GM23338 (cell line): ENCODE results near the gene SLC6A3. TPM values are rescaled to one million over a fixed set of nuclear protein-coding genes. Genes with fewer than 3 reads are reported as not detected.

Experiments
- ATAC-seq: fragments of 200-7000 bp; cut with Tn5 transposase; 3 replicates; pipeline ENCODE4 v1.9.1; 2020
- DNase-seq: peaks from one replicate; pipeline ENCODE4 v3.0.0-alpha.2; 2015; ENCODE audit warnings: low spot score
- H2AFZ ChIP-seq: fragments of 200-600 bp; sonication (generic); 2 replicates; pipeline ENCODE4 v1.8.0; 2016; ENCODE audit warnings: antibody characterized with exemption, mild to moderate bottlenecking, moderate library complexity
- H3F3A ChIP-seq: fragments of 200-600 bp; sonication (generic); replicated peaks from 2 replicates; pipeline ENCODE4 v1.8.0; 2017; ENCODE audit warnings: antibody characterized with exemption, mixed run types, low read depth
- H3K27ac ChIP-seq: fragments of 200-600 bp; sonication (generic); 2 replicates; pipeline ENCODE4 v1.6.1; 2016; ENCODE audit warnings: low read depth
- H3K27me3 ChIP-seq: fragments of 200-600 bp; sonication (generic); 2 replicates; pipeline ENCODE4 v1.8.0; 2016; ENCODE audit warnings: mild to moderate bottlenecking, mixed run types, moderate library complexity; ENCODE audit not compliant: insufficient read depth
- H3K36me3 ChIP-seq: fragments of 200-600 bp; sonication (generic); 2 replicates; pipeline ENCODE4 v1.8.0; 2016; ENCODE audit warnings: mild to moderate bottlenecking; ENCODE audit not compliant: insufficient read depth
- H3K4me1 ChIP-seq: fragments of 200-600 bp; sonication (generic); 2 replicates; pipeline ENCODE4 v1.8.0; 2016; ENCODE audit warnings: mild to moderate bottlenecking, moderate library complexity; ENCODE audit not compliant: insufficient read depth
- H3K4me2 ChIP-seq: fragments of 200-600 bp; sonication (generic); 2 replicates; pipeline ENCODE4 v1.7.1; 2017; ENCODE audit warnings: mixed run types
- H3K4me3 ChIP-seq: fragments of 200-600 bp; sonication (generic); 2 replicates; pipeline ENCODE4 v1.6.1; 2016; ENCODE audit warnings: mixed run types
- H3K79me2 ChIP-seq: fragments of 200-600 bp; sonication (generic); replicated peaks from 2 replicates; pipeline ENCODE4 v1.8.0; 2017; ENCODE audit warnings: mild to moderate bottlenecking; ENCODE audit not compliant: insufficient read depth
- H3K9me2 ChIP-seq: fragments of 200-600 bp; sonication (generic); 2 replicates; pipeline ENCODE4 v1.8.0; 2017; ENCODE audit not compliant: insufficient read depth
- H4K20me1 ChIP-seq: fragments of 200-600 bp; sonication (generic); replicated peaks from 2 replicates; pipeline ENCODE4 v1.8.0; 2017; ENCODE audit warnings: mild to moderate bottlenecking; ENCODE audit not compliant: insufficient read depth
- H3K27ac Mint-ChIP-seq: 2 replicates; pipeline ENCODE4 v1.8.0; 2020; ENCODE audit warnings: inconsistent platforms, mild to moderate bottlenecking, moderate library complexity, mixed read lengths
- H3K27me3 Mint-ChIP-seq: 3 replicates; pipeline ENCODE4 v1.8.0; 2022; ENCODE audit warnings: low read depth, mild to moderate bottlenecking, moderate library complexity, mixed read lengths, inconsistent platforms; ENCODE audit not compliant: insufficient read depth, poor library complexity
- H3K36me3 Mint-ChIP-seq: 3 replicates; pipeline ENCODE4 v1.8.0; 2021; ENCODE audit warnings: low read depth, mild to moderate bottlenecking, inconsistent platforms, moderate library complexity, mixed read lengths
- H3K4me1 Mint-ChIP-seq: 3 replicates; pipeline ENCODE4 v1.8.0; 2020; ENCODE audit warnings: mild to moderate bottlenecking, inconsistent platforms, mixed read lengths
- H3K4me3 Mint-ChIP-seq: 3 replicates; pipeline ENCODE4 v1.8.0; 2021; ENCODE audit warnings: moderate library complexity, mild to moderate bottlenecking, inconsistent platforms, mixed read lengths
- H3K9me3 Mint-ChIP-seq: 3 replicates; pipeline ENCODE4 v1.8.0; 2020; ENCODE audit warnings: moderate library complexity, mild to moderate bottlenecking, inconsistent platforms, mixed read lengths
- ETS1 ChIP-seq: IDR thresholded peaks from 2 replicates; pipeline ENCODE4 v1.6.1; 2016; ENCODE audit warnings: antibody characterized with exemption
- EZH2 ChIP-seq: fragments of 200-600 bp; sonication (generic); IDR thresholded peaks from one replicate; pipeline ENCODE4 v1.8.0; 2017; ENCODE audit warnings: antibody characterized with exemption, mild to moderate bottlenecking, low read depth; ENCODE audit not compliant: unreplicated experiment
- EZH2phosphoT487 ChIP-seq: fragments of 200-600 bp; sonication (generic); IDR thresholded peaks from one replicate; pipeline ENCODE4 v1.8.1; 2018; ENCODE audit warnings: antibody characterized with exemption; ENCODE audit not compliant: unreplicated experiment
- JUNB ChIP-seq: IDR thresholded peaks from one replicate; pipeline ENCODE4 v1.6.1; 2016; ENCODE audit warnings: antibody characterized with exemption; ENCODE audit not compliant: unreplicated experiment
- NANOG ChIP-seq: IDR thresholded peaks from 2 replicates; pipeline ENCODE4 v1.6.1; 2016; ENCODE audit warnings: antibody characterized with exemption, borderline replicate concordance
- POLR2AphosphoS5 ChIP-seq: IDR thresholded peaks from 2 replicates; pipeline ENCODE4 v1.6.1; 2016; ENCODE audit warnings: antibody characterized with exemption, low read depth
- STAT1 ChIP-seq: IDR thresholded peaks from one replicate; pipeline ENCODE4 v1.6.1; 2016; ENCODE audit warnings: antibody characterized with exemption; ENCODE audit not compliant: unreplicated experiment
- ZNF114 ChIP-seq: fragments of 250-450 bp; sonication (Bioruptor Pico); IDR thresholded peaks from 2 replicates; pipeline ENCODE4 v1.5.0; 2020; ENCODE audit warnings: mild to moderate bottlenecking, moderate library complexity
- ZNF331 ChIP-seq: fragments of 250-450 bp; sonication (Bioruptor Pico); IDR thresholded peaks from 2 replicates; pipeline ENCODE4 v1.5.0; 2020; ENCODE audit warnings: low read depth, mild to moderate bottlenecking, moderate library complexity
- ZNF462 ChIP-seq: fragments of 250-450 bp; sonication (Bioruptor Pico); IDR thresholded peaks from 2 replicates; pipeline ENCODE4 v1.5.0; 2020; ENCODE audit warnings: mild to moderate bottlenecking, moderate library complexity
- polyA plus RNA-seq: library from polyadenylated mRNA; unstranded; fragments of >200 nt; fragmentation: Nextera tagmentation; extraction: Ambion mirVana; gene quantifications from 2 replicates; pipeline ENCODE4 v1.2.1, GENCODE V29; 2016
- total RNA-seq: library from RNA; depleted of rRNA; stranded (reverse); fragments of >200 nt; shearing (Covaris generic); gene quantifications from 2 replicates; pipeline ENCODE4 v1.2.3, GENCODE V29; 2014

The SLC6A3 gene
- total and polyA plus RNA-seq, 2 experiments from 2014 or later = 0.76 to 1.0 TPM

- Histone ChIP-seq H3K79me2 (no peaks in the 10 kb centered on the region), H3K4me1 (no peaks in the 10 kb centered on the region), H3K4me2 (no peak overlapping the region), H3F3A (no peaks in the 10 kb centered on the region), H4K20me1 (no peaks in the 10 kb centered on the region), H3K9me2 (peaks cover 8% of the 10 kb centered on the region), H2AFZ (0 out of 2 replicates have a peak overlapping the region, but pooled peaks have one; percentile 43), H3K27me3 (peaks cover 8% of the 10 kb centered on the region), H3K27ac (no peak overlapping the region), H3K36me3 (no peaks in the 10 kb centered on the region), H3K4me3 (no peak overlapping the region)
- DNase-seq (no peak), ATAC-seq (no peak)
- Mint-ChIP-seq H3K27me3 (peaks cover 21% of the 10 kb centered on the region), H3K27ac (no peak overlapping the region), H3K9me3 (peaks cover 19% of the 10 kb centered on the region), H3K4me3 (no peak overlapping the region), H3K36me3 (peaks cover 7% of the 10 kb centered on the region; the same call in 2 of the 3 replicates), H3K4me1 (no peaks in the 10 kb centered on the region; the same call in 2 of the 3 replicates)
- TF ChIP-seq EZH2phosphoT487 = no peak
- no peak for TF ChIP-seq ZNF331
- TF ChIP-seq EZH2 = no peak
- no peak for TF ChIP-seq ZNF114
- TF ChIP-seq ETS1 = no peak
- TF ChIP-seq STAT1 = no peak
- TF ChIP-seq POLR2AphosphoS5 = no peak
- TF ChIP-seq ZNF462 = no peak
- TF ChIP-seq NANOG = no peak
- TF ChIP-seq JUNB = no peak
These were observed 7.2 kb downstream of the SLC6A3 start for GRCh38 chr5:1437876-1438559.
